GM21786 (cell line): ENCODE results near the gene ST8SIA1.

Experiments used
- ATAC-seq: cut with Tn5 transposase; IDR thresholded peaks from one replicate; pipeline ENCODE4 v1.9.1; 2021; ENCODE audit not compliant: unreplicated experiment

ST8SIA1 gene

GRCh38 chr12:22284871-22285270 is 49.6 kb downstream of the ST8SIA1 start:
- ATAC-seq: no peak

- ATAC-seq: no peak
These were observed 51.0 kb downstream of the ST8SIA1 start for GRCh38 chr12:22283508-22283907.

- ATAC-seq: no peak
These were observed 51.5 kb downstream of the ST8SIA1 start for GRCh38 chr12:22283006-22283506.

- no peak for ATAC-seq
These were observed 52.2 kb downstream of the ST8SIA1 start for GRCh38 chr12:22282283-22282682.

- no peak for ATAC-seq
These were observed 57.6 kb downstream of the ST8SIA1 start for GRCh38 chr12:22276867-22277266.

- ATAC-seq: no peak
These were observed 58.2 kb downstream of the ST8SIA1 start for GRCh38 chr12:22276313-22276712.

GRCh38 chr12:22275843-22276242 is 58.7 kb downstream of the ST8SIA1 start:
- no peak for ATAC-seq

GRCh38 chr12:22272335-22273151 is 62.0 kb downstream of the ST8SIA1 start:
- ATAC-seq: no peak

GRCh38 chr12:22271023-22271422 is 63.5 kb downstream of the ST8SIA1 start:
- ATAC-seq: no peak

GRCh38 chr12:22268973-22269372 is 65.5 kb downstream of the ST8SIA1 start:
- no peak for ATAC-seq

- no peak for ATAC-seq
These were observed 66.1 kb downstream of the ST8SIA1 start for GRCh38 chr12:22268406-22268805.

- no peak for ATAC-seq
These were observed 68.4 kb downstream of the ST8SIA1 start for GRCh38 chr12:22266101-22266500.

- no peak for ATAC-seq
These were observed 70.1 kb downstream of the ST8SIA1 start for GRCh38 chr12:22264380-22264779.

- ATAC-seq: no peak
These were observed 72.2 kb downstream of the ST8SIA1 start for GRCh38 chr12:22262309-22262708.

GRCh38 chr12:22257100-22257499 is 77.4 kb downstream of the ST8SIA1 start:
- no peak for ATAC-seq

- ATAC-seq: no peak
These were observed 77.9 kb downstream of the ST8SIA1 start for GRCh38 chr12:22256605-22257004.

- ATAC-seq: no peak
These were observed 78.5 kb downstream of the ST8SIA1 start for GRCh38 chr12:22256041-22256441.

GRCh38 chr12:22255097-22255496 is 79.4 kb downstream of the ST8SIA1 start:
- ATAC-seq: no peak

GRCh38 chr12:22254478-22254877 is 80.0 kb downstream of the ST8SIA1 start:
- no peak for ATAC-seq

GRCh38 chr12:22252057-22252456 is 82.5 kb downstream of the ST8SIA1 start:
- no peak for ATAC-seq

GRCh38 chr12:22250762-22251161 is 83.7 kb downstream of the ST8SIA1 start:
- no peak for ATAC-seq

- no peak for ATAC-seq
These were observed 85.9 kb downstream of the ST8SIA1 start for GRCh38 chr12:22248571-22249115.
